Stomach smooth muscle (tissue), 2 donors: ENCODE measurements around the gene STK11.

Experiments used
- H3K27ac ChIP-seq: one replicate; pipeline ENCODE4 v1.7.0; 2013; ENCODE audit warnings: mild to moderate bottlenecking, low read length, inconsistent platforms
- H3K27me3 ChIP-seq, 2 donors: one replicate each; pipeline ENCODE4 v1.7.0; 2013; ENCODE audit warnings: low read length in 2 of 2; ENCODE audit not compliant: insufficient read depth in 2 of 2, control insufficient read depth in 1 of 2
- H3K36me3 ChIP-seq, 2 donors: one replicate each; pipeline ENCODE4 v1.7.0; 2013; ENCODE audit warnings: low read length in 2 of 2; ENCODE audit not compliant: control insufficient read depth in 2 of 2, insufficient read depth in 2 of 2
- H3K4me1 ChIP-seq: one replicate; pipeline ENCODE4 v1.7.0; 2013; ENCODE audit warnings: low read length; ENCODE audit not compliant: control insufficient read depth, insufficient read depth
- H3K4me3 ChIP-seq, 2 donors: one replicate each; pipeline ENCODE4 v1.7.0; 2013; ENCODE audit warnings: low read length in 2 of 2
- H3K9ac ChIP-seq, 2 donors: one replicate each; pipeline ENCODE4 v1.7.0; 2013; ENCODE audit warnings: low read length in 2 of 2, mild to moderate bottlenecking in 1 of 2
- H3K9me3 ChIP-seq, 2 donors: one replicate each; pipeline ENCODE4 v1.7.0; 2013; ENCODE audit warnings: low read length in 2 of 2; ENCODE audit not compliant: control insufficient read depth in 2 of 2
- donor health status: healthy.
- donor health status: Pancreatic carcinoma.

Gene STK11

GRCh38 chr19:1163283-1163933 is 42.2 kb upstream of the STK11 start:
- no peak overlapping the region for H3K27ac ChIP-seq
- no peak overlapping the region for H3K9ac ChIP-seq

GRCh38 chr19:1163934-1164683 is 41.5 kb upstream of the STK11 start:
- Histone ChIP-seq H3K27me3 (no peaks in the 10 kb centered on the region), H3K9ac (no peak overlapping the region), H3K9me3 (no peaks in the 10 kb centered on the region), H3K4me3 (no peak overlapping the region), H3K4me1 (peaks cover 19% of the 10 kb centered on the region), H3K36me3 (no peaks in the 10 kb centered on the region), H3K27ac (no peak overlapping the region)

More at GRCh38 chr19:1163283-1163933, 42.2 kb upstream of the STK11 start:
- Histone ChIP-seq H3K4me3 (no peak overlapping the region), H3K36me3 (no peaks in the 10 kb centered on the region), H3K4me1 (peaks cover 15% of the 10 kb centered on the region), H3K9me3 (no peaks in the 10 kb centered on the region), H3K27me3 (no peaks in the 10 kb centered on the region)

GRCh38 chr19:1164684-1165531 is 40.7 kb upstream of the STK11 start:
- H3K27ac ChIP-seq: no peak overlapping the region
- H3K9ac ChIP-seq: no peak overlapping the region
- no peaks in the 10 kb centered on the region for H3K36me3 ChIP-seq
- peaks cover 26% of the 10 kb centered on the region for H3K4me1 ChIP-seq
- H3K4me3 ChIP-seq: no peak overlapping the region
- no peaks in the 10 kb centered on the region for H3K27me3 ChIP-seq
- H3K9me3 ChIP-seq: no peaks in the 10 kb centered on the region

- H3K4me1 ChIP-seq: peaks cover 46% of the 10 kb centered on the region
- H3K27me3 ChIP-seq: no peaks in the 10 kb centered on the region
- no peak overlapping the region for H3K9ac ChIP-seq
- no peak overlapping the region for H3K27ac ChIP-seq
- H3K4me3 ChIP-seq: no peak overlapping the region
- H3K36me3 ChIP-seq: no peaks in the 10 kb centered on the region
- H3K9me3 ChIP-seq: no peaks in the 10 kb centered on the region
These were observed 38.6 kb upstream of the STK11 start for GRCh38 chr19:1166872-1167573.

- H3K36me3 ChIP-seq: no peaks in the 10 kb centered on the region
- no peaks in the 10 kb centered on the region for H3K27me3 ChIP-seq
- H3K27ac ChIP-seq: peak overlapping the region; percentile 58
- H3K4me3 ChIP-seq: peak overlapping the region in 1 of 2 donors; percentile 64
- H3K4me1 ChIP-seq: peaks cover 48% of the 10 kb centered on the region
- H3K9ac ChIP-seq: peak overlapping the region in 1 of 2 donors; percentile 50
- H3K9me3 ChIP-seq: no peaks in the 10 kb centered on the region
These were observed 37.6 kb upstream of the STK11 start for GRCh38 chr19:1167687-1168571.

- no peaks in the 10 kb centered on the region for H3K36me3 ChIP-seq
- H3K9ac ChIP-seq: peak overlapping the region in 1 of 2 donors; percentile 50
- H3K9me3 ChIP-seq: no peaks in the 10 kb centered on the region
- peak overlapping the region; percentile 58 for H3K27ac ChIP-seq
- peaks cover 54% of the 10 kb centered on the region for H3K4me1 ChIP-seq
- H3K27me3 ChIP-seq: no peaks in the 10 kb centered on the region
- peak overlapping the region; percentile 58 to 64 for H3K4me3 ChIP-seq
These were observed 36.8 kb upstream of the STK11 start for GRCh38 chr19:1168572-1169410.

- peak overlapping the region in 1 of 2 donors; percentile 50 for H3K9ac ChIP-seq
These were observed 36.2 kb upstream of the STK11 start for GRCh38 chr19:1169411-1169791.

GRCh38 chr19:1169921-1170885 is 35.4 kb upstream of the STK11 start:
- H3K27ac ChIP-seq: peak overlapping the region; percentile 58
- peak overlapping the region; percentile 58 to 64 for H3K4me3 ChIP-seq
- H3K27me3 ChIP-seq: no peaks in the 10 kb centered on the region
- peaks cover 57% of the 10 kb centered on the region for H3K4me1 ChIP-seq
- H3K9me3 ChIP-seq: no peaks in the 10 kb centered on the region
- no peaks in the 10 kb centered on the region for H3K36me3 ChIP-seq
- peak overlapping the region in 1 of 2 donors; percentile 50 for H3K9ac ChIP-seq

More at GRCh38 chr19:1169411-1169791, 36.2 kb upstream of the STK11 start:
- no peaks in the 10 kb centered on the region for H3K27me3 ChIP-seq
- H3K9me3 ChIP-seq: no peaks in the 10 kb centered on the region
- no peaks in the 10 kb centered on the region for H3K36me3 ChIP-seq
- H3K4me1 ChIP-seq: peaks cover 56% of the 10 kb centered on the region
- peak overlapping the region; percentile 58 for H3K27ac ChIP-seq
- H3K4me3 ChIP-seq: peak overlapping the region; percentile 58 to 64
